Activated CD8-positive, alpha-beta memory T cell treated with anti-CD3 and anti-CD28 coated beads, Interleukin-2, amount 50 U/mL, for 4 hours (primary cell): ENCODE measurements around the gene ATP8A2.
"Not testable (repeated sequence)": the region's sequence is repeated elsewhere in the genome, so short reads cannot be mapped to it uniquely, and the experiment has no call there.

Experiments
- DNase-seq: peaks from one replicate; pipeline ENCODE4 v3.0.0-alpha.2; 2020

ATP8A2 gene

DNA sequence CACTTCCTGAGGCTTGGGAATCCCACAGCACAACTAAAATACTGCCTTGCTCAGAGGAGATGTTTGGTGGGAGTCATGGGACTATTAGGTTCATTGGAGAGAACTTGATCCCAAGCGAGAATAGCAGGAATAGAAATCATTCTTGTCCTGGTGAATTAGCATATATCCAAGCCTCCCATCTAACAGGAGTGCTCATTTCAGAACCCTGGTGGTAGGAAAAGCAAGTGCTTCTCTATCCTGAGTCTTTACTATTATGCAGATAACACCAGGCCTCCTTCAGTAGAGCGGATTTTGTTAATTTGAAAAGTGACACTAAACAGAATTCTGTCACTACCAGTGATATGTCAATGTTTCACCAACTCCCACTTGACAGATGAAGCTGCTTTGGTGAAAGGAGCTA lies 199.5 kb downstream of the ATP8A2 start:
- no peak for DNase-seq

DNA sequence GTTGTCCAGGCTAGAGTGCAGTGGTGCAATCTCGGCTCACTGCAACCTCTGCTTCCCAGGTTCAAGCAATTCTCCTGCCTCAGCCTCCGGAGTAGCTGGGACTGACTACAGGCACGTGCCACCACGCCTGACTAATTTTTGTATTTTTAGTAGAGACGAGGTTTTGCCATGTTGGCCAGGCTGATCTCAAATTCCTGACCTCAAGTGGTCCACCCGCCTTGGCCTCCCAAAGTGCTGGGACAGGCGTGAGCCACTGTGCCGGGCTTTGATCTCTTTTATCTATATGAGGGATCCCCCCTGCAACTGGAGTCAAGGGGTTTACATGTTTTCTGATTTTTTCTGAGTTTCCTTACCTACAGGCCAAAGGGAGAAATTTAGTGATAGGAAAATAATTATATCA lies 200.4 kb downstream of the ATP8A2 start:
- not testable (repeated sequence) for DNase-seq

DNA sequence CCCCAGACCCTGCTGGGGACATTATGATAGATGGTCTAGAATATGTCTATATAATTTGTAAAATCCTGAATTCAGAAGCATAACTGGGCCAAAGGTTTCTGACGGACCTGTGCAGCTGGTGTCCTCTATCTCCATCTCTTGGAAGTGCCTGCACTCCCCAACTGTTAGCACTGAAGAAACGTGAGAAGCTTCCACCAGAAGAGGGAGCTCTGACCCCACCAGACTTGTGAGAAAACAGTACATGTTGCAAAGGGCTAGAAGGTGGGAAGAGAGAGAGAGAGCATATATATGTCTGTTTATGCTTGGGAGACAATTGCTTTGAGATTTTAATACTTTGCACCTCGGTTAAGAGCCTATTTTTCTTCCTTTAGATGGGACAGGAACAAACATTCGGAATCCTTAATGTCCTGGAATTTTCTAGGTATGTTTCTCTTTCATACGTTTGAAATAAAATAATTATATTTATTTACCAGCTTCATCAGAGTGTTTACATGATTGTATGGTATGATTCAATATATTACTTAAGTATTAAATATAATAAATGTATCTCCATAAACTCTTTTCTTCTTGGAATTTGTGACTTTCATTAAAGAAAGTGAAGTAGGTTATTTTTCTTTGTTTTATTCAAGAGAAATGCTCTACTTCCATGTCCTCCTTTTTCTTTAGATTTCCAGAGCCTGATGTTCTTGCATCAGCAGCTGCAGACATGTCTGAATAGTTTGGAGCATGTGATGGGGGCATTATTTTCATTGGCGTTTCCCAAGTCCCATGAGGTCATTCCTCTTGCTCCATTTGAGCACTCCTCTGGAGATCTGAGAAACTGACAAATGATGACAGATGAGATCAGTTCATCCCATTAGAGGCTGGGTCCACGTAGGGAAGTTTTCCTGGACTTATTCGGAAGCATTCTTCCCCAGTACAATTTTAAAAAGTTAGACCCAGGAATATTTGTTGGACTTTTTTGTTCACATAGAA lies 202.9 kb downstream of the ATP8A2 start:
- DNase-seq: peak; percentile 74

DNA sequence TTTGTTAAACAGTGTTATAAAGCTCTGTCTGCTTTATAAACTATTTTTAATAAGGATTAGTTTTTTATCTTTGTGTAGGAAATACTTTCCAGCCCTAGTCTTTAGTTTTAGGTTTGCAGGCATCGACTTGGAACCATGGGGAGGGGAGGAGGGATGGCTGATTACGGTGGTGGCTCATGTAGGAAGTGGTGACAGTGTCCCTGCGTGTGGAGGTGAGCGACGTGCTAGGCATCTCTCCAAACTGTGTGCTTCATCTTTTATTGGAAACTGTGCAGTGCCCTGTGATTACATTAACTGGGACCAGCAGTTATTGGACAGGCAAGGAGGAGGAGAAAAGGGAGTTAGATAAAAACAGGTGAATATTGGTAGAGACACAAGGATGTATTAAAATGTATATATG lies 203.8 kb downstream of the ATP8A2 start:
- DNase-seq: no peak

DNA sequence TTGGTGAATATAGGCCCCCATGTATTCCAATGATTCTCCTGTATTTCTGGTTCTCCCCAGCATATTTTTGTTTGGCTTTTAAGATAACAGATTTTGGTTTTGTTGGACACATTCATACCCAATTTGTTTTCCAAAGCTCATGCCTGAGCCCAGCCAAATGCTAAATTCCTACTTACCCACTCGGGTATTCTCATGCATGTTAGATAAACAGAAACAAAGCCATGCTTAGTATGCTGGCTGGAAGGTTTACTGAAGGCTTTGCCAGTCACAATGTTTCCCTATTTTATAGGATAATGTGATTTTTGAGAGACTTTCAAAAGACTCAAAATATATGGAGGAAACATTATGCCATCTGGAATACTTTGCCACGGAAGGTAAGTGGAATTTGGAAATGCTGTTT lies 206.8 kb downstream of the ATP8A2 start:
- DNase-seq: no peak

DNA sequence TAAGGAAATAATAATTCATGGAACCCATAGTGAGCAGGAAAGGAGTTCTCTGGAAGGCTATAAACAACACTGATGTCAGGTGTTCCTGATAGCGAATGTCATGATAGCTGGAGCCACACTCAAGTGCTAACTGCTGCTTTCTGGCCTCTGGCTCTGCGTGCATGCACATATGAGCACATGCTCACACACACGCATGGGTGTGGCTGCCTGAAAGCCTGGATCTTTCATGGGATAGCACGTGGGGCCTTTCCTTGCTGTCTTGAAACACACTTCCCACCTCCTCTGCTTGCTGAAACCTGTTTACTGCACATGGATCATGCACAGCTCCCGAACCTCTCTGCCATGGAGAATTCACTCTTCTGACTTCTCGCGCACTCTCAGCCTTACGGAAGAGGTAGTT lies 207.4 kb downstream of the ATP8A2 start:
- DNase-seq: no peak

DNA sequence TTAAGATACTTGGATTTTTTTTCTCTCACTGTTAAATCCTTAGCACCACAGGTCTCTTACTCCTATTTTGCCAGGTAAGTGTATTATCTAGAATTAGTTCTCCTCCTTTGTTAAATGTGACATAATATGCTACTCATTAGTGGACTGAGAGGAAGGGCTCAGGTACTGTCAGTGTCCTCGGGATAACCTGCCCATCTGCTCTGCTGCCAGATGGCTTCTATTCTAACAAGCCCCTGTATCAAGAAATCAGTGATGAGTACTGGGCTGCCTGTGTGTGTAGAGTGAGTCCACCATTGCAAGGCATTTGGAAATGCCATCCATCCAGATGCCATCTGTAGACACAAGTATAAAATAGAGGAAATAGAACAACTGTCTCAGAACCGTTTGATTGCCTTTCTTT lies 209.6 kb downstream of the ATP8A2 start:
- no peak for DNase-seq

DNA sequence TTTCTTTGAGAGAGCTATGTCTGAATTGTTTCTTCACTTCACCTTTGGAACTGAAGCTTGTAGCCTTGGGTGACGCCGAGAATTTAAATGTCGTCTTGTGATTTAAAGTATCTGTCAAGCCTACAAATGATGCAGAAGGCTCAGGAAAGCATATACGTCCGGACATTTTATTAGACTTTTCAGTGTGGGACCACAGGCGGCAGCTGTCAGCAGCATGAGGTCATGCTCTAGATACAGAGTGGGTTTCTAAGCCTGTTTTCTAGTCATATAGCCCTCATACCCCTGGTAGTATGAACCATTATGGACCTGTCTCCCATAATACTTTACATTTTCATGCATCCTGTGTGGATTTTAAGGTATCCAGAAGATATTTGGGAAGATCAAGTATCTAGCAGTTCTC lies 212.3 kb downstream of the ATP8A2 start:
- no peak for DNase-seq

DNA sequence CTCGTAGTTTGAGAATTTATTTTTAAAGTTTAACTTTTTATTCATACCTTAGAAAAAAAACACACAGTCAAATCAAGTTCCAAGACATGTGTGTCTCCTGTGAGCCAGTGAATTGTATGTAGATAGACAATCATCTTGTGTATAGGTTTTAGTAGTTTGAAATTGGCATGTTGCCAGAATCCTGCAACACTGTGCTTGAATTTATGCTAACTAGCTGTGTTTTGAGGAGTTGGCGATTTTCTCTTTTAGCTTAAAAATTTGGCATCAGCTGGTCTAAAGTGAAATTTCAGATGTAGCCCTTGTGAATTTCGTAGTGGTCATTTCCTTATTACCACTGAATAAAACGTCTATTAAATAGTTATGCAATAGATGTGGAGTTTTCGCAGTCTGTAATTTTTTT lies 213.2 kb downstream of the ATP8A2 start:
- no peak for DNase-seq

DNA sequence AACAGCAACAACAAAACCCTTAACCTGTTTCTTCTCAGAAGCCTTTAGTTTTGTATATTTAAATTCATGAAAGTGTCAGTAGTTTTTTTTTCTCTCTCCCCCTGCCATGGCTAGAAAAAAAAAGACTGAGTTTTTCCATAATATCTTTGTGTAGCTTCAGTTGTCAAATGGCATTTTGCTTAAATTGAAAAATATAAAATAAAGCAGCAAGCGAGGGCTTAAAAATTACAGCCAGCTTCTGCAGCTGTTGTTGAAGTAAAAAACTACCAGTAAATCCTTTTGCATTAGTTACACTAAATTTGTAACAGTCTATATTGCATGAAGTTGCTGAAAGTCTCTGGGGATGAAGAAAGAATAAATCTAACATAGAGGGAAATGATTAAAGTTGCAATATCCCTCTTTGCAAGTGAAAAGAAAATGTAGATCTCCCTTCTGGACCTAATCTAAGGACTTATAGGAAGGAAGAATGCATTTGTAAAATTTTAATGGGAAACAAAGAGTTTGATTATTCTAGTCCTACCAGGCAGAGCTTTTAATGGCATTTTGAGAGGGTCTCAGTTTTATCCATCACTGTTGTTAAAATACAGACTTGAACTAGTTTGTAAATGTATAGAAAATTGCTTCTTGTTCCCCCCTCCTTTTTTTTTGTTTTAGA lies 215.7 kb downstream of the ATP8A2 start:
- no peak for DNase-seq

DNA sequence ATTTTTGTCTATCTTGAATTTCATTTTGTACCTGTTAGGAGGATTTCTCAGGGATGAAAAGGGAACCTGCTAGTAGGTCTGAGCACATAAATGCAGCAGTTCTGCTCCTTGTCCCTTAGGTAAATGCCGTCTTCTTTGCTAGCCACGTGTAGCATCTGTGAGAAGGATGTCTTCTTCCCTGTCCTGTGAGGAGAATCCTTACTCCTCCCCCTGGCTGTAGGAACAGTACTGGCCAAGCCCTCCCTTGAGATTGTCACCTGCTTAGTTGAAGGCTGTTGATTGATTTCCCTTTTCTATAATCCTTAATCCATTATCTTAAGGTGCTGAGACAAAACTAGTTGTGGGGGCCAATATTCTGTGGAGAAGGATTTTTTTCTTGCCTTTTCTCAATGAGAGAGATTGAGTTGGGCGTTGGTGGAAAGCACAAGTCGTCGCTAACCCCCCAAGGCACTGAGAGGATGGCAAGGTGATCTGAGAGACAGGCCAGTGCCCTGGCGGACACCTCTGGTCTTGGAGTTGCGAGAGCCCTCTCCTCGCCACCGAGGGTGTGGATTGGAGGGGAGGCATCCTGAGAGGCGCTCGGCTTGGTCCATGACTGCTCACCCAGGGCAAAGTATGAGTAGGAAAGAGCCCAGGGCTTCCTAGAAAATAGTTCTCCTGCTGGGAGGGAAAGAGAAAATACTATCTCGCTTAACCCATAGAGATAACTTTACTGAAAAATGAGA lies 216.7 kb downstream of the ATP8A2 start:
- DNase-seq: no peak

DNA sequence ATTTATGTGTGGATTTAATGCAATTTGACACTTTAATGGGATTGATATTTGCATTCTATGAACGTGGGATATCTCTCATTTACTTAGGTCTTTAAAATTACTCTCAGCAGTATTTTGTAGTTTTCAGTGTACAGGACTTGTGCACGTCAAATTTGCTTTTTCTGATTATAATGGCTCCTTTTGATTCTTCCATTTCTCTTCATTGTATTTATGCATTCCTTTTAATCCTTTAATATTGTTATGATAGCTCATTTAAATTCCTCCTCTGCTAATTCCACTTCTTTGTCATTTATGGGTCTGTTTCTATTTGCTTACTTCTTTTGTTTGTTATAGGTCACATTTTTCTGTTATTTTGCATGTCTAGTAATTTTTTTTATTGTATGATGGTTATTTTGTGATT lies 226.6 kb downstream of the ATP8A2 start:
- DNase-seq: no peak

DNA sequence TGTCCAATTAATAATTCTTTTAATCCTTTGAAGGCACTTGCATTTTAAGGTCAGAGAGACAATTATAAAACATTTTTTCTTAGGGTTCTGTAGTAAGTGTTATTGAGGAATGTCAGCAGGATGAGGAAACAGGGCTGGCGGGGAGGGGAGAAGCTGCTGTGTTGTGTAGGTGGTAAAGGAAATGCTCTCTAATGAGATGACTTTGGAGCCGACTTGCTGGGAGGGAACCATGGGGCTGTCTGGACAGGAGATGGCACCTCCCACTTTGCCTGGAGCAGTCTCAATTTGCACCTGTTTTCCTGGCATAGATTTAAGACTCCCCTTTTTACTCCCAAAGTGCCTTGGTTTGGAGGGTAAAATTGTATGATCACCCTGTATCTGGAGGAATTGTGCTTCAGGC lies 230.4 kb downstream of the ATP8A2 start:
- no peak for DNase-seq

DNA sequence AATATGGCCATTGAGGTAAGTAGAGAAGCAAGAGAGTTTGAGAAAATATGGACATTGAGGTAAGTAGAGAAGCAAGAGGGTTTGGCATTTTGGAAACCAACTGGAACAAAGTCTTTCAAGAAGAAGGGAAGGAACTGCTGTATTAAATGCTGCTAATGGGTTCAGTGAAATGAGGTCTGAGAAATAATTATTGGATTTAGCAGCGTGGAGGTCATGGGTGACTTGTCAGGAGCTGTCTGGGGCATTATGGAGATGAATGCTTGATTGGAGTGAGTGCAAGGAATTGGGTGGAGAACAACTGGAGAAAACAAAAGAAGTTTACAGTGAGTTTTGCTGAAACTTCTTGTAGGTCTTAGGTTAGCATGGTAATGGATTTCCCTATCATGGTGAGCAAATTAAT lies 232.3 kb downstream of the ATP8A2 start:
- no peak for DNase-seq

DNA sequence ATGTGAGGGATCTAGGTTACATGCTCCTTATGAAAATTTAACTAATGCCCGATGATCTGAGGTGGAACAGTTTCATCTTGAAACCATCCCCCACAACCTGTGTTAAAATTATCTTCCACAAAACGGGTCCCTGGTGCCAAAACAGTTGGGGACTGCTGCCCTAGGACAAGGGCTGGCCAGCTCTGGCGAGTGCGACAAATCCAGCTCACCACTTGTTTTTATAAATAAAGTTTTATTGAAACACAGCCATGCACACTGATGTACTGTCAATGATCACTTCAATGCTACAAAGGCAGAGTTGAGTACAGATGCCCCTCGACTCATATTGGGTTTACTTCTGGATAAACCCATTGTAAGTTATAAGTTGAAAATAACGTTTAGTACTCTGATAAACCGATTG lies 235.3 kb downstream of the ATP8A2 start:
- DNase-seq: no peak

DNA sequence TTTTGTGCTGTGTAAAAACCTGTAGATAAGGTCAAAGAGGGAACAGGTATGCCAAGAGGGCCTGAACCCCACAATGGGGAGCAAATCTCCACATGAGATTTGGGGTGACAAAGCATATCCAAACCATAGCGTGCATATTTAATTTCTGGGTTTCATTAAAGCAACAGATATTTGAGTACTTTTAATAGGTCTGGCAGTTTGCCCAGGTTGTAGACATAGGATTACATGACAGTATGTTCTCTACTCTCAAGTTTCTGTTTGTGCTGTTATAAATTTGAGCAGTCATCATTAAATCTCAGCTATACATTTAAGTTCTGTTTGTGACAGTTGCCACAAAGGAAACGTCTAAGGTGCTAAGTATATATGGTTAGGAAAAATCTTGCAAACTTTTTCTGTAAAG lies 236.4 kb downstream of the ATP8A2 start:
- DNase-seq: no peak

DNA sequence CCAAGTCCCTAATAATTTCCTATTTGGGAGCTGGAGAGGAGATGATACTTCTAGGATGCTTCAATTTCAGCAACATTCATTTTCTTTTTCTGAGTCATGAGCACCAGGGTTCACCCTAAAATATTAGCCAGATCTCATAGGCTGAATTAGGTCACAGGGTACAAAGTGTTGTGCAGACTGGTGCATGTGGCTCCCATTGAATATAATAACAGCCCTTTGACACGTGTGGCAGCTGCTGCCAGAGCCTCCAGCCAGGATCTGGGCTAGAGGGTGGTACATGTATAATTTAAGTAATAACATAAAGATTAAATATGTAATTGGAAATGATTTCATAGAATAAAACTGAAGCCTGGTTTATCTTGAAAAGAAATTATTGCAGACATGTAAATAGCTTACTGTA lies 244.9 kb downstream of the ATP8A2 start:
- DNase-seq: no peak

DNA sequence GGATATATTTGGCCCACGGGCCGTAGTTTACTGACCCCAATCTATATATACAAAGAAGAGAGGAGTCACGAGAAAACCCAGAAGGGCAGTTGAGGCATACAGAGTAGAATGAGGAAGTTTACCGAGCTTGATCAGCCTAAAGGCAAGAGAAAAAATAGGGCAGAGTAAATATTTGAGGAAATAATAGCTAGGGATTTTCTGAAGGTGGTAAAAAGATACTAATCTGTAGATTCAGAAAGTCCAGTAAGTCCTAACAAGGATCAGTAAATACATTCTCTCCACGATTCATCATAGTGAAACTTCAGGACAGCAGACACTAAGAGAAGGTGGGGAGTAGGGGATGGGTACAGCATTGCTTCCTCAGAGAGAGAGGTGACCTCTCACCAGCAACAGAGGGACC lies 248.1 kb downstream of the ATP8A2 start:
- no peak for DNase-seq

DNA sequence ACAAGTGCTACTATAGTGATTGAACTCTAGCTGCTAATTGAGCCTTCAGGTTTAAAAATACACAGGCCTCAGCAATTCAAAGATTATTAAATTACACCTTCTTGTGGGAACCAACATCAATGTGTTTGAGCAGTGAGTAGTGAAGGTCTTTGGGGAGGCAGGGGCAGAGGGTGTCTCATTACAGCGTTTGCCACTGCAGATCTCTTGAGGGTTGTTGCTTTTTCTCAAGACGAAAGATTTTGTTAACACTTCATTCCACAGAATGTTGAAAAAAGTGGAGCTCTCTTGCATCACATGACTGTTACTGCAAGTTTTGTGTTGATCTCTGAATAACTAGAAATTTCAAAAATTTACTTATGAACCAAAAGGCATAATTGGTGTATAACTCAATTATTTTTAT lies 253.6 kb downstream of the ATP8A2 start:
- no peak for DNase-seq

DNA sequence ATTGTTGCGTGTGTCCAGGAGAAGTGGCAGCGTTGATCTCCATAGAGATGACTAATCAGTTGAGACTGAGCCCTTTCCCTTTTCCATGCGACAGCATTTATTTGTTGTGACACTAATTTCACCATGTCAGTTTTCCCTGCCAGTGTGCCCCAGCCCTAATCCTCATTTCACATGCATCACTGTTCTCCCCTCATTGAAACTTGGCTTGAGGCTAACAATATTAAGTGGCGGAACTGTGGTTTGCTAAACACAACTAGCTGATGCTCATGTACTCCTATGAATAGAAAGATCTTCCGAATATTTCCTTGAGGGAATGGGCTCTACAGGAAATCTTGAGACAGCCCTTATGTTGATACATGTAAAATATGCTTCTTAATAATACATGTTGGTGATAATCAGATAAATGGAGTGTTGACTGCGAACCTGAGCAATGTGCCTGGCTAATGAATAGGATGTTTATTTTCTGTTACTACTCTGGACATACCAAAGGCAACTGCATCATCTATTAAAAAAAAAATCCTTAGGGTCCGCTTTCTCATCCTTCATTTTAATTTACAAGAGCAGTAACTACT lies 258.6 kb downstream of the ATP8A2 start:
- DNase-seq: no peak

DNA sequence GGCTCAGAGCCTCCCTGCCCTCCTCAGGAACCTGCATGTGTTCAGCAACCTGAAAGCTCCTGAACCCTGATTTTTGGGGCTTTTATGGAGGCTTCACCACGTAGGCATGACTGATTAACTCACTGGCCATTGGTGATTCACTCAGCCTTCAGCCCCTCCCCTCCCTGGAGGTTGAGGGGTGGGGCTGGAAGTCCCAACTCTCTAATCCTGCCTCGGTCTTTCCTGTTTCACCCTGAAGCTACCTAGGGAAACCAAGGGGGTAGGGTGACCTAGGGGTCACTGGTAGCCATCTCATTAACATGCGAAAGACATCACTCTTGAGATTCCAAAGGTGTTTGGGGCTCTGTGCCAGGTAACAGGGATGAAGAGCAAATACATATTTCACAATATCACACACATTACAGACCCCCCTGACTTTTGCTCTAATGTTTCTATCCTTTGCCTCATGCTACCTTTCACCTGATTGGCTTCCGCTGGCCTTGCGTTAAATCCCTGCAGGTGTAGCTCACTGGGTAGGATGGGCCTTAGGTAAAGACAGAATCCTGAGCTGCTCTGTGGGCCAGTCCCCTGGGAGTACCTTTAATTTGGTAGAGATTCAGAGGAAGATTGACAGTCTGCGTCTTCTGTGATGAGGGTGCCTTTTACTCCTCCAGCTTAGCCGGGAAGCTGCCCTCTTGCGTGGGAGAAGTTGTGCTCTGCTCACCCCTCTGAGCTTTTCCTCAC lies 260.6 kb downstream of the ATP8A2 start:
- DNase-seq: no peak

DNA sequence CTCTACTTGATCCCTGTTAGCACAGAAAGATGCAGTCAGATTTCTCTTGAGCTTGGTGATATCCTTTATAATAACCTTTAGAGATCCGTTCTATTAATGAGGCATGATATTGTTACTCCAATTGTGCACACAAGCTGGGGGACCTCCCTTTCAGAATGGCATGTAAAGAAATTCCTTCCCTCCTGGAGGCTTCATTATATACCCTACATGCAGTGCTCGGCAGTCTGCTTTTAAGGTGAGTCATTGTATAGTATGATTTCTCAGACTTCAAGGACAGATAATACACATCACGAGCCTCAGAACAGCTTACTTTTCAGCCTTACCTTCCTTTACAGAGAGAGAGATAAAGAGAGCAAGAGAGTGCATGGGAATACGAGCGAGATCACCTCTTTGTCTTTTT lies 261.3 kb downstream of the ATP8A2 start:
- no peak for DNase-seq

DNA sequence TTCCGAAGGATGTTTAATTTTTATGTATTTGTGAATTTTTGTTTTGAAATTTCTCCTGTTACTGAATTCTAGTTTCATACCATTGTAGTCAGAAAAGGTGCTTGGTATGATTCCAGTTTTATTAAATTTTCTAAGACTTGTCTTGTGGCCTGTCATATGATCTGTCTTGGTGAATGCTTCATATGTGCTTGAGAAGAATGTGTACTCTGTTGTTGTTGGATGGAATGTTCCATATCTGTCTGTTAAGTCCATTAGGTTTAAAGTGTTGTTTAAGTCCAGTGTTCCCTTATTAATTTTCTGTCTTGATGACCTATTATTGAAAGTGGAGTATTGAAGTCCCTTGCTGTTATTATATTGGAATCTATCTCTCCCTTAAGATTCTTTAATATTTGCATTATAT lies 273.9 kb downstream of the ATP8A2 start:
- no peak for DNase-seq
